ES-I3 (cell line): ENCODE results near the gene INPP5A.
"Not testable (repeated sequence)": the region's sequence is repeated elsewhere in the genome, so short reads cannot be mapped to it uniquely, and the experiment has no call there.

ENCODE experiments used
- H3K36me3 ChIP-seq: 2 replicates; pipeline ENCODE4 v1.6.1; 2013; ENCODE audit warnings: mild to moderate bottlenecking, low read length, control low read depth, moderate library complexity; ENCODE audit not compliant: insufficient read depth
- H3K4me1 ChIP-seq: 2 replicates; pipeline ENCODE4 v1.6.1; 2013; ENCODE audit warnings: mild to moderate bottlenecking, control low read depth, low read length; ENCODE audit not compliant: insufficient read depth
- H3K9ac ChIP-seq: 2 replicates; pipeline ENCODE4 v1.6.1; 2013; ENCODE audit warnings: low read depth, mild to moderate bottlenecking, low read length, moderate library complexity
- H3K9me3 ChIP-seq: 2 replicates; pipeline ENCODE4 v1.6.1; 2013; ENCODE audit warnings: mild to moderate bottlenecking, low read length, moderate library complexity; ENCODE audit not compliant: control insufficient read depth, insufficient read depth

INPP5A gene

DNA sequence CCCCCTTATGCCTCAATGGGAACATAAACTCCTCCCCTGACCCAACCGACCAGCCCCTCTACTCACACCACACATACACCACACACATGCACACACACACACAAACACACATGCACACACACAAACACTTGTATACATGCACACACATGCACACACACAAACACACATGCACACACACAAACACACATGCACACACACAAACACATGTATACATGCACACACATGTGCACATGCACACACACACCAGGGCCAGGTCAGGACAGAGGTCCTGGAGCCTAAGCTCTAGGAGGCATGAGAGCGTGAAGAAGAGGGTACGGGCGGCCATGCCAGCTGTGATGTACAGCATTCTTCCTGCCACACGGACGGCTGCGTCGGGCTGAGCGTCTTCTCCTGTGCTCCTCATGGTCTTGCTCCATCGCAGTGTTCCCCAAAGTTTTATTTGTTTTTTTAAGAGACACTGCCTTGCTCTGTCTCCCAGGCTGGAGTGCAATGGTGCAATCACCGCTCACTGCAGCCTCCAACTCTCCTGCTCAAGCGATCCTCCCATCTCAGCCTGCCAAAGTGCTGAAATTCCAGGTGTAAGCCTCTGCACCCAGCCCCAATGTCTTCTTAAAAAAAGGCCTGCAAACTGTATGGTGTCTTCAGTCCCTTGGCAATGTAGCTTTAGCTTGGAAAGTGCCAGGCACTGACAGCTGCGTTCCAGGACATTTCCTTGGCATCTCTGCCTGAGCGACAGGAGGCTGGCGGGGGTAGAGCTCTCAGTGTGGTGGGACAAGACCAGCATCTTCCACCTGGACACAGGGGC, 38.8 kb upstream of the INPP5A start:
- Histone ChIP-seq H3K9me3 (no peaks in the 10 kb centered on the region), H3K9ac (no peak overlapping the region), H3K36me3 (no peaks in the 10 kb centered on the region), H3K4me1 (no peaks in the 10 kb centered on the region)

DNA sequence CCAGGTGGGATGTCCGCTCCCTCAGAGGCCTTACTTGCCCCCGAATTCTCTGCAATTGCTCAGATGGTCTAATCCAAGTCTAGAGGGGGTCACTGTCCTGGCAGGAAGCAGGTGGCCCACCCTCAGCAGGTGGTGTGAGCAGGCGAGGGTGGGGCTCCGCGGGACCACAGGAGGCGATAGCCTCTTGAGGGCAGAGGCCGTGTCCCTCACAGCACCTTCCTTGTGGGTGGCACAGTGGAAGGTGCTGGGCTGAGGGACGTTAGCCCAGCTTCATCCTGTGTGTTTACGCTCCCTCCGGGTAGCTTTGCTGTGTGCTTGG, 38.3 kb upstream of the INPP5A start:
- Histone ChIP-seq H3K4me1 (no peaks in the 10 kb centered on the region), H3K9me3 (no peaks in the 10 kb centered on the region), H3K9ac (no peak overlapping the region), H3K36me3 (no peaks in the 10 kb centered on the region)

- Histone ChIP-seq H3K36me3 (no peaks in the 10 kb centered on the region), H3K9ac (no peak overlapping the region), H3K9me3 (no peaks in the 10 kb centered on the region), H3K4me1 (no peaks in the 10 kb centered on the region)
Observed at GRCh38 chr10:132500781-132501415, 36.7 kb upstream of the INPP5A start.

GRCh38 chr10:132502544-132503300, 34.9 kb upstream of the INPP5A start:
- H3K9me3 ChIP-seq: no peaks in the 10 kb centered on the region
- no peaks in the 10 kb centered on the region for H3K36me3 ChIP-seq
- H3K4me1 ChIP-seq: no peaks in the 10 kb centered on the region
- no peak overlapping the region for H3K9ac ChIP-seq

GRCh38 chr10:132503581-132504421, 33.8 kb upstream of the INPP5A start:
- H3K9me3 ChIP-seq: no peaks in the 10 kb centered on the region
- no peak overlapping the region for H3K9ac ChIP-seq
- H3K4me1 ChIP-seq: no peaks in the 10 kb centered on the region
- no peaks in the 10 kb centered on the region for H3K36me3 ChIP-seq

- no peaks in the 10 kb centered on the region for H3K36me3 ChIP-seq
- H3K9ac ChIP-seq: no peak overlapping the region
- no peaks in the 10 kb centered on the region for H3K9me3 ChIP-seq
- no peaks in the 10 kb centered on the region for H3K4me1 ChIP-seq
Observed at GRCh38 chr10:132504501-132505272, 32.9 kb upstream of the INPP5A start.

DNA sequence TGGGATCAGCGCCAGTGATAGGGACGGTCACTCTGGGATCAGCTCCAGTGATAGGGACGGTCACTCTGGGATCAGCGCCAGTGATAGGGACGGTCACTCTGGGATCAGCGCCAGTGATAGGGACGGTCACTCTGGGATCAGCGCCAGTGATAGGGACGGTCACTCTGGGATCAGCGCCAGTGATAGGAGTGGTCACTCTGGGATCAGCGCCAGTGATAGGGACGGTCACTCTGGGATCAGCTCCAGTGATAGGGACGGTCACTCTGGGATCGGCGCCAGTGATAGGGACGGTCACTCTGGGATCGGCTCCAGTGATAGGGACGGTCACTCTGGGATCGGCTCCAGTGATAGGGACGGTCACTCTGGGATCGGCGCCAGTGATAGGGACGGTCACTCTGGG, 32.0 kb upstream of the INPP5A start:
- not testable (repeated sequence) for H3K9ac ChIP-seq, H3K36me3 ChIP-seq, H3K4me1 ChIP-seq, H3K9me3 ChIP-seq

DNA sequence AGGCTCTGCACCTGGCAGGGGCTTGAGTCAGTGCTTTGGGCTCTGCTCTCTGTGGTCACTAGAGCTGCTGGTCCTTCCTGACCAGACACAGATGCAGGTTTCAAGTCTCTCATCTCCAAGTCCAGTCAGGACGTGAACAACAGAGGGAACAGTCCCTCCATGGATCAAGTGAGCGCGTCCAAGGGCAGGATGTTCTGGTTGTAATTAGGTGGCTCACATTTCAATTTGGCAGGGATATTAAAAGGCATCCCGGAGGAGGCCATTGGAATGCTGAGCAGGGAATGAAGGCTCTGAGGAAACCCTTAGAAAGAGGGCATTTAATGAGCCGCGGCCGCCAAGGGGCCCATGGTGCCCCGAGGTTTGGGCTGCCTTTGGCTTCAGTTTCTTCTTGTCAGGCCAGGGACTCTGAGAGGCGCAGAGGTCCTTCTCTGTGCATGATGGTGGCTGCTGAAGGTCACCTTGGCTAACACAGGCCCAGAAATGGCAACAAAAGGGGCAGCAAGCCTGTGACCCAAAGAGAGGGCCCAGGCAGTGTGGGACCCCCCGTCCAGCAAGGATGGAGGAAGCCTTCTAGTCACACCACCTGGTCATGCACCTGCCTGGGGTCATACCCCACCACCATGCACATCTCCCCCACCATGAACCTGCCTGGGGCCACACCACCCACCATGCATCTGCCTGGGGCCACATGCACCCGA, 30.7 kb upstream of the INPP5A start:
- H3K9me3 ChIP-seq: no peaks in the 10 kb centered on the region
- no peaks in the 10 kb centered on the region for H3K4me1 ChIP-seq
- no peaks in the 10 kb centered on the region for H3K36me3 ChIP-seq
- H3K9ac ChIP-seq: no peak overlapping the region

GRCh38 chr10:132507409-132507955, 30.1 kb upstream of the INPP5A start:
- no peak overlapping the region for H3K9ac ChIP-seq
- H3K9me3 ChIP-seq: no peaks in the 10 kb centered on the region

DNA sequence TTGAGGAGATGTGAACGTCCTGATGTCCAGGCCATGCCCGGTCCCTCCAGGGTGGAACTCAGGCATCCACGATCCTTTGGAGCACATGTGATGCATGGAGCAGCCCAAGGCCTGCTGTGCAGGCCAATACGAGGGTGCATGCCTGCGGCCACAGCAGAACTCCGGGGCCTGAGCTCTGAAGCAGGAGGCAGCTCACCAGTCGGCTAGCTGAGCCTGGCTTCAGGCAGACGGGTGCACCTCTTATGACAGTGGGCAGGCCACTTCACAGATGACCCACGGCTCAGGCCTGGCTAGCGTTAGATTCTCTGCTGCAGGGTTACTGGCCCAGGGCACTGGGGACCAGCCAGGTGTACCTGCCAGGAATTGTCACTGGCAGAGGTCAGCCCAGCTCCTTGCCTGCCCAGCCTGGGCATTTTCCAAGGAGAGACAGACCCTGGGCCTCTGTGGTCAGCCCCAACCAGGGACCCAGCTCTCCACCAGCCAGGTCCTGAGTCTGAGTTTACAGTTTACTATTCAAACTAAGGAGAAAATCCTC, 29.6 kb upstream of the INPP5A start:
- Histone ChIP-seq H3K9me3 (no peaks in the 10 kb centered on the region), H3K36me3 (no peaks in the 10 kb centered on the region), H3K9ac (no peak overlapping the region), H3K4me1 (no peaks in the 10 kb centered on the region)

More at GRCh38 chr10:132507409-132507955, 30.1 kb upstream of the INPP5A start:
- no peaks in the 10 kb centered on the region for H3K4me1 ChIP-seq
- H3K36me3 ChIP-seq: no peaks in the 10 kb centered on the region

GRCh38 chr10:132508581-132509443, 28.8 kb upstream of the INPP5A start:
- H3K4me1 ChIP-seq: no peaks in the 10 kb centered on the region
- H3K9me3 ChIP-seq: no peaks in the 10 kb centered on the region
- no peaks in the 10 kb centered on the region for H3K36me3 ChIP-seq
- no peak overlapping the region for H3K9ac ChIP-seq

- H3K4me1 ChIP-seq: no peaks in the 10 kb centered on the region
- no peaks in the 10 kb centered on the region for H3K9me3 ChIP-seq
- no peak overlapping the region for H3K9ac ChIP-seq
- no peaks in the 10 kb centered on the region for H3K36me3 ChIP-seq
Observed at GRCh38 chr10:132509506-132510173, 27.9 kb upstream of the INPP5A start.
